H1 (cell line): ENCODE measurements around the gene PELI2. TPM values are rescaled to one million over a fixed set of nuclear protein-coding genes. Genes with fewer than 3 reads are reported as not detected.

Experiments used
- CTCF ChIA-PET: fragments of 300-600 bp; sonication (Branson Sonifier 250); formaldehyde crosslinking; loops from one replicate; lab custom pipeline; 2021; ENCODE audit not compliant: partially characterized antibody; lab: Charles Lee
- POLR2A ChIA-PET: fragments of 300-600 bp; sonication (Branson Sonifier 250); formaldehyde crosslinking; loops from one replicate; lab custom pipeline; 2021; ENCODE audit warnings: inconsistent platforms; ENCODE audit not compliant: partially characterized antibody; lab: Charles Lee
- DNase-seq, 2 experiments: peaks; one replicate each; pipeline versions ENCODE4 v3.0.0 to v3.0.0-alpha.2; 2010 to 2022; ENCODE audit warnings: low spot score in 2 of 2, low read depth in 1 of 2, mixed read lengths in 1 of 2
- FAIRE-seq: peaks from 2 replicates; lab custom pipeline; 2011; peaks lifted over from hg19 to GRCh38; lab: Jason Lieb, UNC
- H2AFZ ChIP-seq: 2 replicates; pipeline ENCODE4 v1.8.1; 2012; ENCODE audit warnings: low read length, inconsistent platforms
- H2AK5ac ChIP-seq: 2 replicates; pipeline ENCODE4 v1.6.1; 2013; ENCODE audit warnings: low read depth, low read length
- H2BK120ac ChIP-seq: replicated peaks from 2 replicates; pipeline ENCODE3; 2013; ENCODE audit warnings: low read depth, low read length, inconsistent platforms
- H2BK12ac ChIP-seq: 2 replicates; pipeline ENCODE4 v1.6.1; 2013; ENCODE audit warnings: low read depth, low read length
- H2BK15ac ChIP-seq: 2 replicates; pipeline ENCODE4 v1.6.1; 2013; ENCODE audit warnings: low read length
- H2BK20ac ChIP-seq: 2 replicates; pipeline ENCODE4 v1.6.1; 2013; ENCODE audit warnings: low read length
- H2BK5ac ChIP-seq: 2 replicates; pipeline ENCODE4 v1.6.1; 2013; ENCODE audit warnings: low read depth, low read length
- H3K14ac ChIP-seq: 2 replicates; pipeline ENCODE4 v1.6.1; 2013; ENCODE audit warnings: inconsistent platforms; ENCODE audit not compliant: insufficient read length
- H3K18ac ChIP-seq: 2 replicates; pipeline ENCODE4 v1.6.1; 2013; ENCODE audit warnings: low read length; ENCODE audit errors: extremely low read depth
- H3K23ac ChIP-seq: 2 replicates; pipeline ENCODE4 v1.6.1; 2013; ENCODE audit warnings: inconsistent platforms; ENCODE audit not compliant: insufficient read length
- H3K23me2 ChIP-seq: 2 replicates; pipeline ENCODE4 v1.6.1; 2013; ENCODE audit warnings: low read depth, low read length
- H3K27ac ChIP-seq: 2 replicates; pipeline ENCODE4 v1.6.1; 2011; ENCODE audit warnings: low read depth, low read length, inconsistent platforms
- H3K27me3 ChIP-seq, 4 experiments: replicated peaks in 1 of 4; 1 replicate in 1 of 4; 2 replicates in 3 of 4; pipeline versions ENCODE4 v1.6.1 to v1.8.1; 2011 to 2013; ENCODE audit warnings: low read length in 3 of 4, mild to moderate bottlenecking in 3 of 4, inconsistent platforms in 2 of 4, mixed read lengths in 2 of 4, moderate library complexity in 1 of 4; ENCODE audit not compliant: control insufficient read depth in 3 of 4, insufficient read depth in 3 of 4; ENCODE audit errors: extremely low read depth in 1 of 4
- H3K36me3 ChIP-seq, 4 experiments: 2 replicates each; pipeline versions ENCODE4 v1.6.1 to v1.8.1; 2011 to 2013; ENCODE audit warnings: mild to moderate bottlenecking in 4 of 4, low read length in 3 of 4, moderate library complexity in 2 of 4, control low read depth in 1 of 4, inconsistent platforms in 1 of 4; ENCODE audit not compliant: insufficient read depth in 4 of 4, control insufficient read depth in 2 of 4
- H3K4ac ChIP-seq: replicated peaks from 2 replicates; pipeline ENCODE3; 2013; ENCODE audit warnings: low read length, low read depth, mixed read lengths, inconsistent platforms; ENCODE audit not compliant: insufficient read length
- H3K4me1 ChIP-seq, 4 experiments: replicated peaks in 1 of 4; 1 replicate in 1 of 4; 2 replicates in 3 of 4; pipeline versions ENCODE4 v1.6.1 to v1.8.1; 2011 to 2013; ENCODE audit warnings: low read length in 3 of 4, inconsistent platforms in 2 of 4, mixed read lengths in 1 of 4; ENCODE audit not compliant: insufficient read depth in 4 of 4, control insufficient read depth in 3 of 4
- H3K4me2 ChIP-seq, 2 experiments: 2 replicates each; pipeline versions ENCODE4 v1.6.1 to v1.8.1; 2011 to 2013; ENCODE audit warnings: low read depth in 2 of 2, low read length in 2 of 2, control low read depth in 1 of 2, inconsistent platforms in 1 of 2, mild to moderate bottlenecking in 1 of 2; ENCODE audit not compliant: insufficient read depth in 1 of 2
- H3K4me3 ChIP-seq, 4 experiments: fragments of 200-600, 300-600 bp in 1 of 4; sonication (generic), shearing (Covaris generic), sonication (Bioruptor Twin) in 1 of 4; 2 replicates each; pipeline versions ENCODE4 v1.5.1 to v1.8.1; 2011 to 2016; ENCODE audit warnings: low read length in 4 of 4, low read depth in 3 of 4, control low read depth in 2 of 4, inconsistent platforms in 2 of 4, mild to moderate bottlenecking in 2 of 4, mixed read lengths in 1 of 4, moderate library complexity in 1 of 4; ENCODE audit not compliant: insufficient read depth in 2 of 4; ENCODE audit errors: extremely low read depth in 1 of 4
- H3K56ac ChIP-seq: replicated peaks from 2 replicates; pipeline ENCODE3; 2013; ENCODE audit warnings: low read depth, mild to moderate bottlenecking, mixed read lengths, low read length, inconsistent platforms; ENCODE audit not compliant: insufficient read length
- H3K79me1 ChIP-seq: 2 replicates; pipeline ENCODE4 v1.6.1; 2013; ENCODE audit warnings: low read depth, low read length, control low read depth
- H3K79me2 ChIP-seq, 2 experiments: 2 replicates each; pipeline versions ENCODE4 v1.6.1 to v1.8.1; 2012 to 2013; ENCODE audit warnings: low read length in 2 of 2, mild to moderate bottlenecking in 2 of 2, inconsistent platforms in 1 of 2; ENCODE audit not compliant: insufficient read depth in 2 of 2, control insufficient read depth in 1 of 2
- H3K9ac ChIP-seq, 4 experiments: replicated peaks in 1 of 4; 1 replicate in 1 of 4; 2 replicates in 3 of 4; pipeline versions ENCODE4 v1.6.1 to v1.8.1; 2011 to 2013; ENCODE audit warnings: low read depth in 3 of 4, low read length in 3 of 4, control low read depth in 2 of 4, mild to moderate bottlenecking in 2 of 4, moderate library complexity in 2 of 4, inconsistent platforms in 1 of 4; ENCODE audit errors: extremely low read depth in 1 of 4
- H3K9me3 ChIP-seq, 2 experiments: 2 replicates each; pipeline versions ENCODE4 v1.6.1 to v1.8.1; 2012 to 2013; ENCODE audit warnings: mild to moderate bottlenecking in 2 of 2, moderate library complexity in 2 of 2, control low read depth in 1 of 2, inconsistent platforms in 1 of 2, low read depth in 1 of 2, low read length in 1 of 2, mixed read lengths in 1 of 2; ENCODE audit not compliant: insufficient read depth in 2 of 2
- H4K20me1 ChIP-seq, 2 experiments: replicated peaks in 1 of 2; 2 replicates each; pipeline versions ENCODE3 to v1.8.1; 2011 to 2013; ENCODE audit warnings: inconsistent platforms in 2 of 2, low read length in 2 of 2, mild to moderate bottlenecking in 1 of 2; ENCODE audit not compliant: insufficient read depth in 2 of 2, control insufficient read depth in 1 of 2
- H4K5ac ChIP-seq: 2 replicates; pipeline ENCODE4 v1.6.1; 2013; ENCODE audit warnings: low read length, low read depth, mixed read lengths, inconsistent platforms; ENCODE audit not compliant: insufficient read length
- H4K8ac ChIP-seq: 2 replicates; pipeline ENCODE4 v1.8.0; 2013; ENCODE audit warnings: mild to moderate bottlenecking, moderate library complexity, low read length, inconsistent platforms; ENCODE audit not compliant: insufficient read depth; ENCODE audit errors: extremely low read depth
- H4K91ac ChIP-seq: replicated peaks from 2 replicates; pipeline ENCODE3; 2013; ENCODE audit warnings: low read length, mixed read lengths, inconsistent platforms; ENCODE audit not compliant: insufficient read length
- FOSL1 ChIP-seq: IDR thresholded peaks from 2 replicates; pipeline ENCODE4 v1.6.1; 2011; ENCODE audit warnings: mild to moderate bottlenecking, low read depth, low read length, moderate library complexity; ENCODE audit not compliant: insufficient read depth
- GABPA ChIP-seq: IDR thresholded peaks from 2 replicates; pipeline ENCODE4 v1.6.1; 2011; ENCODE audit warnings: mild to moderate bottlenecking, low read length, moderate library complexity, borderline replicate concordance; ENCODE audit not compliant: insufficient read depth
- KDM4A ChIP-seq: IDR thresholded peaks from one replicate; pipeline ENCODE4 v1.7.1; 2012; ENCODE audit warnings: low read depth, mild to moderate bottlenecking, moderate library complexity, low read length, inconsistent platforms; ENCODE audit not compliant: severe bottlenecking
- MAX ChIP-seq: IDR thresholded peaks from 2 replicates; pipeline ENCODE4 v1.6.1; 2012; ENCODE audit warnings: inconsistent platforms
- POLR2A ChIP-seq, 2 experiments: IDR thresholded peaks; 1 replicate in 1 of 2; 2 replicates in 1 of 2; pipeline ENCODE4 v1.6.1; 2011; ENCODE audit warnings: low read depth in 2 of 2, low read length in 2 of 2, mild to moderate bottlenecking in 2 of 2; ENCODE audit errors: control extremely low read depth in 1 of 2
- POU5F1 ChIP-seq: IDR thresholded peaks from 2 replicates; pipeline ENCODE4 v1.6.1; 2011; ENCODE audit warnings: low read depth, mild to moderate bottlenecking, low read length, moderate library complexity
- RAD21 ChIP-seq, 2 experiments: IDR thresholded peaks in 1 of 2; conservative IDR thresholded peaks in 1 of 2; 2 replicates each; pipeline ENCODE4 v1.6.1; 2011; ENCODE audit warnings: low read depth in 2 of 2, low read length in 2 of 2, improper control_type of control experiment in 1 of 2, inconsistent platforms in 1 of 2, mild to moderate bottlenecking in 1 of 2, moderate library complexity in 1 of 2
- SIRT6 ChIP-seq: IDR thresholded peaks from one replicate; pipeline ENCODE4 v1.7.1; 2012; ENCODE audit warnings: low read length, inconsistent platforms
- SRF ChIP-seq: IDR thresholded peaks from 2 replicates; pipeline ENCODE4 v1.6.1; 2011; ENCODE audit warnings: mild to moderate bottlenecking, low read depth, low read length, moderate library complexity
- ZNF274 ChIP-seq: IDR thresholded peaks from 2 replicates; pipeline ENCODE4 v1.7.0; 2012; ENCODE audit warnings: low read length, borderline replicate concordance; ENCODE audit errors: extremely low read depth
- WGBS, 2 experiments: shearing (Covaris generic) in 1 of 2; methylation state at CpG; one replicate each; pipeline versions ENCODE4 v1.1.6 to v1.1.7; 2013 to 2015; ENCODE audit warnings: low lambda C conversion rate in 2 of 2, mixed read lengths in 2 of 2, inconsistent platforms in 1 of 2, low coverage in 1 of 2, missing lambda C conversion rate in 1 of 2; ENCODE audit not compliant: insufficient replicate concordance in 2 of 2, insufficient coverage in 1 of 2, insufficient read length in 1 of 2; ENCODE audit errors: extremely low coverage in 1 of 2, missing lambda C conversion rate in 1 of 2; 5-methylcytosine and 5-hydroxymethylcytosine counted together
- polyA plus RNA-seq, 7 experiments: library from polyadenylated mRNA; depleted of rRNA in 3 of 7; stranded (reverse) in 5 of 7; unstranded in 2 of 7; fragments of >200 nt in 5 of 7; fragments of 200-250 nt in 2 of 7; gene quantifications; 1 replicate in 5 of 7; 2 replicates in 1 of 7; 4 replicates in 1 of 7; pipeline versions ENCODE4 v1.2.1 to v1.2.3, GENCODE V29; 2011 to 2013; ENCODE audit warnings: missing spikeins in 2 of 7, mixed read lengths in 2 of 7
- total RNA-seq: library from RNA; stranded (reverse); fragmentation: NEBNext Ultra II Directional; extraction: Animal tissue kit (Norgen Biotek cat#: 25700); gene quantifications from 2 replicates; pipeline ENCODE4 v1.2.1, GENCODE V29; 2021

PELI2 gene
- total and polyA plus RNA-seq, 2 of the 8 experiments (the other 6 are each of a cell fraction or from before 2014, with no cell fraction given) = 14.6 to 25.7 TPM

DNA sequence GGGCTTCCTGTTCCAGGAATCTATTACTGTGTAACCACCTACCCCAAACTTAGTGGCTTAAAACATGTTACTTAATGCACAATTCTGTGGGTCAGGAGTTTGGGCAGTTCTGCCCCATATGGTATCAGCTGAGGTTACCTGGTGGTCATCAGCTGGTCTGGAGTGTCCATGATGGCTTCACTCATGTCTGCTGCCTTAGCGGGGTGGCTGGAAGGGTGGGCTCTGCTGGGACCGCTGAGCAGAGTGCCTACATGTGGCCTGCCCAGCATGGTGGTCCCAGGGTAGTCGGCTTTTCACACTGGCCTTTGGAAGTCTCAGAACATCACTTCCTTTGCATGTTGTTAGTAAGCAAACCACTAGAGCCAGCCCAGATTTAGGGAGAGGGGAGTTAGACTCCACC, 53.9 kb downstream of the PELI2 start:
- peaks cover 6% of the 10 kb centered on the region for H3K79me1 ChIP-seq
- H4K8ac ChIP-seq = peak overlapping the region; percentile 74
- H2BK5ac ChIP-seq = no peak overlapping the region
- no peak overlapping the region for H3K56ac ChIP-seq
- peaks cover 0 to 71% of the 10 kb centered on the region in 2 experiments; a peak in 3 of 4 replicates for H3K79me2 ChIP-seq
- H3K4me3 ChIP-seq = no peak overlapping the region
- no peak overlapping the region for H3K18ac ChIP-seq
- H2BK120ac ChIP-seq = no peak overlapping the region
- 100% methylated on average over 3 of the region's 3 CpGs; no CpG with 5 or more reads in 1 of the 2 experiments for WGBS, 2 experiments
- H4K20me1 ChIP-seq = peaks cover 0 to 7% of the 10 kb centered on the region in 2 experiments
- DNase-seq (no peak), FAIRE-seq (no peak)
- H3K4me1 ChIP-seq = peaks cover 0 to 7% (median 0%) of the 10 kb centered on the region in 4 experiments; a peak in 2 of 7 replicates
- no peak overlapping the region for H3K14ac ChIP-seq
- no peak overlapping the region for H3K23ac ChIP-seq
- no peak overlapping the region for H3K4me2 ChIP-seq
- no peak overlapping the region for H3K4ac ChIP-seq
- no peak overlapping the region for H3K9ac ChIP-seq
- no peak overlapping the region for H2BK20ac ChIP-seq
- CTCF ChIA-PET = no interaction called here
- peak overlapping the region; percentile 95 for H4K91ac ChIP-seq
- no peaks in the 10 kb centered on the region for H3K27me3 ChIP-seq
- POLR2A ChIA-PET = no interaction called here
- H3K36me3 ChIP-seq = no peaks in the 10 kb centered on the region
- H2AFZ ChIP-seq = no peak overlapping the region
- H2BK15ac ChIP-seq = no peak overlapping the region
- no peaks in the 10 kb centered on the region for H3K9me3 ChIP-seq
- H4K5ac ChIP-seq = no peak overlapping the region
- H2BK12ac ChIP-seq = peak overlapping the region; percentile 30; the same call in 1 of the 2 replicates
- H2AK5ac ChIP-seq = peak overlapping the region; percentile 45
- H3K27ac ChIP-seq = no peak overlapping the region
- no peaks in the 10 kb centered on the region for H3K23me2 ChIP-seq
- TF ChIP-seq GABPA (no peak), SRF (no peak), FOSL1 (no peak), SIRT6 (no peak), KDM4A (no peak), ZNF274 (no peak), POU5F1 (no peak), MAX (no peak), RAD21 (IDR thresholded peaks at IDR 0.05 in 1 of 2, conservative IDR thresholded peaks at IDR 0.05 in 1 of 2; ENCODE audit: low read depth in 2 of 2, low read length in 2 of 2) (no peak), POLR2A (IDR thresholded peaks at IDR 0.05; ENCODE audit: control extremely low read depth in 1 of 2, low read depth in 2 of 2, low read length in 2 of 2) (no peak)
